HG03342 (cell line): ENCODE results near the gene MAP1B.
A peak's percentile ranks its signal among the peaks of the same experiment; 100 is the strongest.

Experiments
- ATAC-seq: cut with Tn5 transposase; IDR thresholded peaks from one replicate; pipeline ENCODE4 v1.9.1; 2021; ENCODE audit warnings: mild to moderate bottlenecking, moderate library complexity; ENCODE audit not compliant: unreplicated experiment

The MAP1B gene

GRCh38 chr5:72093824-72094223 lies 13.5 kb upstream of the MAP1B start:
- ATAC-seq, result peak; percentile 70

DNA sequence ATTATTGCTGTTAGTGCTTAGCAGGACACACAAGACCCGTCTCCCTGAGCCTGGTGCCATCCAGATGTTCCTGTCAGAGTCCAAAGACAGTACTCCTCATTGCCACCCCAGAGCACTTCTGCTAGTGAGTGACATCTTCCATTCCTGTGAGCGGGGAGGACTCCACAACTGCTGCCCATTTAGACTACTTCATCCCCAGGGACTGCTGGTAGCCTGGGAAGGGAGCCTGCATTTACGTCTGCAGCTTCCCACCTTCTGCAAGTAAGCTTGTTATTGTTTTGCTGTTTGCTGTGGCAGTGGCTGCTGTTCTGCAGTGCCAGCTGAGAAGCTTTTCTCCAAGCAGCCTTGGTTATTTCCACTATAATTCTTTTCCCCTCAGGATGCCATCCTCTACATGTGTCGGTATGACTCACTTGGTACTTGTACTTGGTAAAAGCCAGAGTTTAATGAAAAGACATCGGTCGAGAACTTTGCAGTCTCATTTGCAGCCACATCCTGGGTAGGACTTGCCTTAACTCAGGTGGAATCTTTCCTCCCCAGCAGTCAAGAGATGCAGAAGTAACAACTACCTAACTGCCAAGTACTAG lies 10.6 kb upstream of the MAP1B start:
- ATAC-seq, result no peak

DNA sequence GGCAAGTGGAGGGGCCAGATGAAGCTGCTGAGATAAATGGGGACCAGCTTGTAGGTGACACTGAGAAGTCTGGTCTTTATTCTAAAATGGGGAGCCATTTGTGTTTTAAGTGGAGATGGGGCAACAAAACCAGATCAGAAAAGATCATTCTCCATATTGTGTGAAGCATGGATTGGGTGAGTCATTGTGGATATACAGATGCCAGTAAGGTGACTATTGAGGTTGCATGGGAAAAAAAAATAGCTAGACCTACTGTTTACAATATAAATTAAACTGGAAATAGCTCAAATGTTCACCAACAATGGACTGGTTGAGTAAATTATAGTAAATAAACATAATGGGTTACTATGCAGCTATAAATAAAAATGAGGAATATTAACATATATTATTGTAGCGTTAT lies 5.4 kb upstream of the MAP1B start:
- ATAC-seq, result no peak

- ATAC-seq, result no peak
These were observed 501 bp upstream of the MAP1B start for GRCh38 chr5:72106817-72107130.

GRCh38 chr5:72107901-72108201 lies 576 bp downstream of the MAP1B start:
- peak; percentile 39 for ATAC-seq

- ATAC-seq, result peak; percentile 61
These were observed 1.2 kb downstream of the MAP1B start for GRCh38 chr5:72108202-72109061.

DNA sequence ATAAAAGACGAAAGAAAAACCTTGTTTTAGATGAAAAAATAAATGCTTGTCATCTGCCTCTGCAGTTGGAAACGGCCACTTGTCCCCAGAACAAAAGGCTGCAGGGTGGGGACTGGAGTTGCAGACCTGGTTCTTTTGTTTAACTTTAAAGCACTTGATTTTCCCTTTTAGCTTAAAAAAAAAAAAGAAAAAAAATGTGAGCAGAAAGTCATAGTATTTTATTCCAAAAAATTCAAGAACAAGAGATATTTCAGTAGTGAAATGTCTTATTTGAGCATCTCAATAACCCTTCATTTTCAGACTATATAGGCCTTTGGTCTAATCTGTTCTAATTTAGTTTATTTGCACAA lies 1.8 kb downstream of the MAP1B start:
- no peak for ATAC-seq

DNA sequence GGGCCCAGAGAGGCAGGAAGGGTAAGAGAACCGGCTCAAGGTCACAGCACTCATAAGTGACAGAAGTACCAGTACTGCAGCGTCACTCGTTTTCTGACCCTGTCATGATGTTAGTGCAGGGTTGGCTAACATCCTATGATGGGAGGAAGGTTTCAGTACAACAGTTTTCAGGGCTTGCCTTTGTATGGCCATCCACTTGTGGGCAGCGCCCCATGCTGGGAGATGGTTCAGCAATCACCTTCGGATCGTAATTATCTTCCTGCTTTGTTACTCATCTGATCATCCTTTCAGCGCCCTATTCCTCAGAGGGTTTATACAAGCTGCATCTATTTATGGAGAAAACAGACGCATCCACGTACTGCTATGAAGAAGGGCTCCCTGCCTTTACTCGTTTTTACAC lies 2.4 kb downstream of the MAP1B start:
- no peak for ATAC-seq

- no peak for ATAC-seq
These were observed 3.2 kb downstream of the MAP1B start for GRCh38 chr5:72110394-72111013.

DNA sequence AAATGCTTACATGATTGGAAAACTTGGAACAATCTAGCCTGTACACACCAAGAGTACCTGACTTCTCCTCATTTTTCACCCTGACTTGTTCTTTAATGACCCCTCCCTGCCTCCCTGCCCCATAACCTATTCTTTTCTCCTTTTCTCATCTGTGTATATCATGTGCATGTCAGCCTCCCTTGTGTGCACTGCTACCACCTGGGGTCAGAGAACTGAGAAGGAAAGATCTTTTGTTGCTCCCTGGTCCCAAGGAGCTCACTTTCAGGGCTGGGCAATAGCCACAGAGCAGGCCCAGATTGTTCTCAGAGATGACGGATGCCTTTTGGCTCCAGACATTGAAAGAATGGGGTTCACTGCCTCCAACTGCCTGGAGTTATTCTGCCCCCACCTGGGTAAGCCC lies 5.1 kb downstream of the MAP1B start:
- no peak for ATAC-seq

DNA sequence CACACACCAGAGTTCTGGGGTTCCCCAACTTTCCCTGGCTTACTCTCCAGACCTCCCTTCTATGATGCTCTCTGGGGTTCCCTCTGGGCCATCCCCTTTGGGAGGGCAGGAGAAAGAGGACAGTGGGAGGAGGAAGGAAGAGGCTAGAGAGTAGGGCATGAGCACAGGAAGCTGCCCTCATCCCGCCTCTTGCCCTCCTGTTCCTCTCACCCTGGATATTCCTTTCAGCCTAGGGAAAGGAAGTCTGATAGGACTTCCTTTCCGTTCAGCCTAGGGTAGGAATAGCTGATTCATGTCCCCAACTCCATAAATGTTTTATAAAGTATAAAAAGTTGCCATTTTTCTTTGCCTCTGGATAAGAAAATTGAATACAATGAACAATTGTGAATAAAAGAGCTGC lies 7.4 kb downstream of the MAP1B start:
- no peak for ATAC-seq

DNA sequence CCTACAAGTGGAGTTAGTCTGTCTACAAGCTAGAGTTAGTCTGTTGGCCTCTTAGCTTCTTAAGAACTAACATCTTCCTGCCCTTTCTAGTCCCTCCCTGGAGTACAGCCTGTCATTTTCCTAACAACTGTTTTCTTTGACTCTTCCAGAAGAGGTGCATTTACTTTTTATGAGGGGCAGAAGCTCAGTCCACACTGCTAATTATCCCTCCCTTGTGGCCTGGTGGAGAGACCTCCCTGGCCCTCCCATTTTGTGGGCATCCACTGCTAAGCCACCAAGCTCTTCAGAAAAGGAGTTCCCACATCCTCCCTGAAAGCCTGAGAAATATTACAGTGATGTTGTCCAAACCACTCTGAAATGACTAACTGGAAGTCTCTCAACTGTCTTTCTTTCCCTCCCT lies 8.0 kb downstream of the MAP1B start:
- ATAC-seq, result no peak

DNA sequence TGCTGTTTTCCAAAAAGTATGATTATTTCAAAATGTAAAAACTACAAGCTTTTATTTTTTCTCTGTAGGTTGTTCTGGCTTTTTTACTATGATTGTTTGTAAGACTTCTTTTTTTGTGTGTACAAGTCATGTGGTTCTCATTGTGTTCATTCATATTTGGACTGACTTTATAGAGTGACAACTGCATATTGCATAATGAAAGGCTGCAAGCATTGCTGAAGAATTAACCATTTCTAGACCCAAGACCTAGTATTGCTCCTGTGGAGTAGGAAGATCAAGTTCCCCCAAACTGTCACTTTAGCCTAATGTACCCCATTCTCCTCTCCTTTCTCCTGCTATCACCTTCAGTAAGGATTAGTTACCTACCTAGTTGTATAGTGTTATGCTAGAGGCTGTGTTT lies 10.0 kb downstream of the MAP1B start:
- ATAC-seq, result no peak

DNA sequence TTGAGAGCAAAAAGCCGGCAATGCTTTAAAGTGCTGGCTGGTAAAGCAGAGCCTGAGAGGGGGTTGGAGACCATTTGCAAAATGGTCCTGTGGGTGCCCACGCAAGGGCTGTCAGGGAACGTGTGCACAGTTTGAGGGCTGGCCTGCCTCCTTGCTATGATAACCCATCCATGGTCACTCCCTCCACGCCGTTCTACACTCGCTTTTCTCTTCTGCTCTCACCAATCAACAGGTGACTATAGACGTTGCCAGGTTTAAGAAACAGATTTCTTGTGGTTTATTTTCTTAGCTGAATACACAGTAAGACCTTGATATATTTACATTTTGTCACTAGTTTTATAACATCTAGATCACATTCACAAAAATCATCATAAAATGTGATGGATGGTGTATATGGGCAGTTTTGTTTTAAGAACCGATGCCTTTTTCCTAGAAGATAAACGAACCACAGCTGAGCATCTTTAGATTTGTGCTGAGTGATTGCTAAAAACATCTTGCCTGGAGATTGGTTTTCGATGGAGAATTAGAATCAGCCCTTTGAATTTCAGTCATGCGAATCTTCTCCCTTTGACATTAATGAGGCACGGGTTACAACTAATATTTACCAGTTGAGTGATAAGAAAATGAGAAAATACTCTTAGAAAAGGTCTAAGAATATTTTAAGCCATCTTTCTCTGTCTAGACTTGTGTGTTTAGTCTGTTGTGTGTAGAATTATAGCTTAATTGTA lies 13.9 kb downstream of the MAP1B start:
- no peak for ATAC-seq

DNA sequence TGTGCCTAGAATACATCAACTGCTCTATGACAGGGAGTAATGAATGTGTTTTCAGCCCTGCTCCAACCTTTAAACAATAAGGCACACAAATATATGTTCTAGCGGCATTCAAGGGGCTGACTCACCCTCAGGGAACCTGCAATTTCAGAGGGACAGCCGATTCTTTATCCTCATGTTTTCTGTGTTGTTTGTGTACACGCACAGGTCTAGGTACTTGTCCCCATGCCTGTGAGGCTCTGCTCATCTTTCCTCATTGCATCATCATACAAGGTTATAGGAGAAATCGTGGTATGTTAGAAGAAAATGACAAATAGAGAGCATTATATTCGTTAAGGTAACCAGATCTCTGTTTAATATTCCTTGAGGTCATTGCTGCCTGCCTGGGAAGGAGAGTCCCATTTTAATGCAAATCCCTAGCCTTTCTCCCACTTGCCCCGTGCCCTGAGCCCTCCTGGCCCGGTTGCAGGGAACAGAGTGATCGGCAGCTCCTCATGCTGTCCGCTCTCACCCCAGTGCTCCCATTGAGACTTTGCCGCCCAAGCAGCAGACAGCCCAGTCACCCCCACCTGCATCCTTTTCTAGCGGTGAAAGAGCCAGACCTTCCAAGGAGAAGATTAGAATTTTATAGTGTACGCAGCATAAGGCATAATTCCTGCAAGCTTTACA lies 14.6 kb downstream of the MAP1B start:
- ATAC-seq, result no peak

GRCh38 chr5:72122602-72123001 lies 15.3 kb downstream of the MAP1B start:
- ATAC-seq, result no peak

- no peak for ATAC-seq
These were observed 16.6 kb downstream of the MAP1B start for GRCh38 chr5:72123764-72124376.

GRCh38 chr5:72125271-72125940 lies 18.1 kb downstream of the MAP1B start:
- ATAC-seq, result no peak

DNA sequence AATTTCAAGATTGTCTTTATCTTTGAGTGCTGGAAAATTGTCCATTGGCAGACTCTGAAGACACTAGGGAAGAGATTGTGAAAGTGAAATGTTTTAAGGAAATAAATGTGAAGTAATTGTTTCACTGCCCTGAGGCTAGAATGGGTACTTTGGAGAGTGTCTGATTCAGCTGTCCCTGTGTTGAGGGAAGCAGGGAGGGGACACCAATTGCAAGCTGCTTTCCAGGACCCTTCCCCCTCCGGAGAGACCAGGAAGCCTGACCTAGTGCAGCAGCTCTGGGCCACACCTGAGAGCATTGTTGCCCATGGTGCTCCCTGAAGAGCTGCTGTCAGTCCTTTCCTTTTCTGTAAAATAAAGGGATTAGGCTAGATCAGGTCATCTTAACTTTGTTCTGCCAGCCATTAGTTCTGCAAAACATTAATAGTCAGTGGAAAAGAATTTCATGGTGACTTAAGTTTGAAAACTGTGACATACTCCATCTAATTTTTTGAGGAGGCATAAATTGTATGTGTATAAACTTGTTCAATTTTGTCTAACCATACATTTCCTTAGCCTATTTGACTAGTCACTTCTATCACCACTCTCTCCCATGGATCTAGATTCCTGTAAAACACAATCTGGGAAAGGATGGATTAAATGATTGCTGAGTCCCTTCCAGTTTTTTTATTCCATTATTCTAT lies 18.8 kb downstream of the MAP1B start:
- ATAC-seq, result no peak

DNA sequence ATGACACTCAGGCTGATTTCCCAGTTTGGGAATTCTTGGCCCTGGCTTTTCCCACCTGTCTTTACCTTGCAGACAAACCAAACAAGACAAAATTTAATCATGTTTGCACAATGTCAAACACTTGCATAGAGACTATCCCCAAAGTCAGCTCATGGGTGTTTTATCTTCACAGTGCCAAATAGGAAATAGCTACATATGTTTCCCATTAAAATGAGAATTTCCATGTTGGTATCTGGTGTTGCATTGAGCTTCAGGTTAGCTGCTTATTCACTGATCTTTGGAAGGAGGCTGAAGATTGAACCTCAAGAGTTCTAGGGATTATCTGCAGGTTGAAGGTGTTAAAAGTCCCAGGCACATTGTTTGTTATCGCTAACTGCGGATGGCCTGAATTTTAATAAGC lies 19.5 kb downstream of the MAP1B start:
- no peak for ATAC-seq
